Neutrophil (primary cell): ENCODE measurements around the gene ERCC8.

ENCODE experiments used
- H3K27ac ChIP-seq: fragments of 200-600 bp; sonication (generic); 2 replicates; pipeline ENCODE4 v1.5.1; 2016; ENCODE audit warnings: mild to moderate bottlenecking, moderate library complexity
- H3K27me3 ChIP-seq: fragments of 200-600 bp; sonication (generic); 2 replicates; pipeline ENCODE4 v1.6.0; 2016; ENCODE audit warnings: mild to moderate bottlenecking
- H3K36me3 ChIP-seq: fragments of 200-600 bp; sonication (generic); 2 replicates; pipeline ENCODE4 v1.5.1; 2017
- H3K4me1 ChIP-seq, 2 experiments: fragments of 200-600 bp in 1 of 2; sonication (generic) in 1 of 2; 1 replicate in 1 of 2; 2 replicates in 1 of 2; pipeline versions ENCODE4 v1.5.1 to v1.6.1; 2013 to 2016; ENCODE audit warnings: low read depth in 1 of 2, low read length in 1 of 2, mild to moderate bottlenecking in 1 of 2, moderate library complexity in 1 of 2; ENCODE audit not compliant: control insufficient read depth in 1 of 2, insufficient read depth in 1 of 2
- H3K4me3 ChIP-seq, 2 experiments: fragments of 200-600 bp in 1 of 2; sonication (generic) in 1 of 2; 1 replicate in 1 of 2; 2 replicates in 1 of 2; pipeline ENCODE4 v1.5.1; 2013 to 2016; ENCODE audit warnings: low read depth in 1 of 2, low read length in 1 of 2, mild to moderate bottlenecking in 1 of 2, moderate library complexity in 1 of 2
- H3K9me3 ChIP-seq: fragments of 200-600 bp; sonication (generic); 2 replicates; pipeline ENCODE4 v1.5.1; 2016
- TF ChIP-seq, protein P1 (sequence below): fragments of 200-600 bp; sonication (generic); IDR thresholded peaks from 2 replicates; pipeline ENCODE4 v1.5.1; 2016; ENCODE audit warnings: antibody characterized with exemption

ERCC8 gene

GRCh38 chr5:60843386-60843935 lies 101.4 kb downstream of the ERCC8 start:
- Histone ChIP-seq H3K27ac (no peak overlapping the region), H3K9me3 (no peaks in the 10 kb centered on the region), H3K4me3 (peak overlapping the region; percentile 29 to 56), H3K36me3 (no peaks in the 10 kb centered on the region), H3K4me1 (peaks cover 11 to 14% of the 10 kb centered on the region in 2 experiments), H3K27me3 (peaks cover 87% of the 10 kb centered on the region)
- TF ChIP-seq, protein P1, sequence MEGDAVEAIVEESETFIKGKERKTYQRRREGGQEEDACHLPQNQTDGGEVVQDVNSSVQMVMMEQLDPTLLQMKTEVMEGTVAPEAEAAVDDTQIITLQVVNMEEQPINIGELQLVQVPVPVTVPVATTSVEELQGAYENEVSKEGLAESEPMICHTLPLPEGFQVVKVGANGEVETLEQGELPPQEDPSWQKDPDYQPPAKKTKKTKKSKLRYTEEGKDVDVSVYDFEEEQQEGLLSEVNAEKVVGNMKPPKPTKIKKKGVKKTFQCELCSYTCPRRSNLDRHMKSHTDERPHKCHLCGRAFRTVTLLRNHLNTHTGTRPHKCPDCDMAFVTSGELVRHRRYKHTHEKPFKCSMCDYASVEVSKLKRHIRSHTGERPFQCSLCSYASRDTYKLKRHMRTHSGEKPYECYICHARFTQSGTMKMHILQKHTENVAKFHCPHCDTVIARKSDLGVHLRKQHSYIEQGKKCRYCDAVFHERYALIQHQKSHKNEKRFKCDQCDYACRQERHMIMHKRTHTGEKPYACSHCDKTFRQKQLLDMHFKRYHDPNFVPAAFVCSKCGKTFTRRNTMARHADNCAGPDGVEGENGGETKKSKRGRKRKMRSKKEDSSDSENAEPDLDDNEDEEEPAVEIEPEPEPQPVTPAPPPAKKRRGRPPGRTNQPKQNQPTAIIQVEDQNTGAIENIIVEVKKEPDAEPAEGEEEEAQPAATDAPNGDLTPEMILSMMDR, result no peak

- peaks cover 90% of the 10 kb centered on the region for H3K27me3 ChIP-seq
- TF ChIP-seq, protein P1, result no peak
- H3K4me3 ChIP-seq, result peak overlapping the region in 1 of 2 experiments; percentile 56
- H3K36me3 ChIP-seq, result no peaks in the 10 kb centered on the region
- peaks cover 11 to 14% of the 10 kb centered on the region in 2 experiments for H3K4me1 ChIP-seq
- H3K27ac ChIP-seq, result no peak overlapping the region
- H3K9me3 ChIP-seq, result no peaks in the 10 kb centered on the region
Measured at GRCh38 chr5:60842871-60843385, 101.9 kb downstream of the ERCC8 start.

- Histone ChIP-seq H3K9me3 (no peaks in the 10 kb centered on the region), H3K27me3 (peaks cover 76% of the 10 kb centered on the region)
Measured at GRCh38 chr5:60841361-60841760, 103.5 kb downstream of the ERCC8 start.

GRCh38 chr5:60836131-60836530 lies 108.7 kb downstream of the ERCC8 start:
- TF ChIP-seq, protein P1, result no peak
- H3K4me1 ChIP-seq, result no peaks in the 10 kb centered on the region
- H3K27me3 ChIP-seq, result peaks cover 23% of the 10 kb centered on the region
- H3K9me3 ChIP-seq, result no peaks in the 10 kb centered on the region
- no peak overlapping the region for H3K4me3 ChIP-seq
- no peak overlapping the region for H3K27ac ChIP-seq
- H3K36me3 ChIP-seq, result no peaks in the 10 kb centered on the region

More at GRCh38 chr5:60841361-60841760, 103.5 kb downstream of the ERCC8 start:
- TF ChIP-seq, protein P1, result no peak
- H3K27ac ChIP-seq, result no peak overlapping the region
- H3K4me1 ChIP-seq, result peaks cover 11 to 14% of the 10 kb centered on the region in 2 experiments
- H3K36me3 ChIP-seq, result no peaks in the 10 kb centered on the region
- no peak overlapping the region for H3K4me3 ChIP-seq

- Histone ChIP-seq H3K9me3 (no peaks in the 10 kb centered on the region), H3K4me1 (no peaks in the 10 kb centered on the region), H3K4me3 (no peak overlapping the region), H3K27ac (no peak overlapping the region), H3K36me3 (no peaks in the 10 kb centered on the region), H3K27me3 (peaks cover 19% of the 10 kb centered on the region)
- TF ChIP-seq, protein P1, result no peak
Measured at GRCh38 chr5:60835554-60835953, 109.3 kb downstream of the ERCC8 start.
